Esophagus muscularis mucosa (tissue), 4 donors: Measurements from ENCODE around the gene PDS5A. TPM values are rescaled to one million over a fixed set of nuclear protein-coding genes. Genes with fewer than 3 reads are reported as not detected.
"Not testable (repeated sequence)": the region's sequence is repeated elsewhere in the genome, so short reads cannot be mapped to it uniquely, and the experiment has no call there.

Experiments
- DNase-seq: peaks from one replicate; pipeline ENCODE4 v3.0.0-alpha.2; 2017; ENCODE audit errors: extremely low spot score
- H3K27ac ChIP-seq, 4 donors: fragments of 200-600 bp; sonication (generic); replicated peaks in 1 of 4; 1 replicate in 3 of 4; 2 replicates in 1 of 4; pipeline ENCODE4 v1.5.1; 2016 to 2019; ENCODE audit warnings: mild to moderate bottlenecking in 1 of 4
- H3K27me3 ChIP-seq, 4 donors: fragments of 200-600 bp; sonication (generic); one replicate each; pipeline versions ENCODE4 v1.5.1 to v1.6.0; 2016 to 2019
- H3K36me3 ChIP-seq, 4 donors: fragments of 200-600 bp; sonication (generic); one replicate each; pipeline ENCODE4 v1.5.1; 2016 to 2019
- H3K4me1 ChIP-seq, 4 donors: fragments of 200-600 bp; sonication (generic); one replicate each; pipeline ENCODE4 v1.5.1; 2016 to 2019
- H3K4me3 ChIP-seq, 4 donors: fragments of 200-600 bp; sonication (generic); 1 replicate in 2 of 4; 2 replicates in 2 of 4; pipeline ENCODE4 v1.5.1; 2016 to 2019; ENCODE audit warnings: mild to moderate bottlenecking in 4 of 4, moderate library complexity in 1 of 4
- H3K9me3 ChIP-seq, 4 donors: fragments of 200-600 bp; sonication (generic); 1 replicate in 3 of 4; 2 replicates in 1 of 4; pipeline ENCODE4 v1.5.1; 2016 to 2019
- CTCF ChIP-seq, 3 experiments: fragments of 200-600 bp in 2 of 3; fragments of 450-650 bp in 1 of 3; sonication (generic) in 2 of 3; IDR thresholded peaks; one replicate each; pipeline ENCODE4 v1.5.1; 2017 to 2019; ENCODE audit warnings: antibody characterized with exemption in 3 of 3, mild to moderate bottlenecking in 2 of 3, moderate library complexity in 1 of 3
- EP300 ChIP-seq: sonication (generic); formaldehyde crosslinking; IDR thresholded peaks from one replicate; pipeline ENCODE4 v1.6.1; 2017; ENCODE audit warnings: antibody characterized with exemption
- POLR2A ChIP-seq: fragments of 450-650 bp; IDR thresholded peaks from one replicate; pipeline ENCODE4 v1.6.1; 2017; ENCODE audit warnings: antibody characterized with exemption, moderate library complexity, mild to moderate bottlenecking, low read depth
- POLR2AphosphoS5 ChIP-seq, 2 donors: sonication (generic); formaldehyde crosslinking; IDR thresholded peaks; one replicate each; pipeline ENCODE4 v1.6.1; 2017; ENCODE audit warnings: antibody characterized with exemption in 2 of 2
- WGBS: methylation state at CpG from one replicate; pipeline ENCODE4 v1.1.5; 2018; 5-methylcytosine and 5-hydroxymethylcytosine counted together
- intact Hi-C: fragments of 100-400 bp; cut with DNase I; formaldehyde crosslinking; loops from one replicate; pipeline ENCODE4 v1.15.1; 2023
- total RNA-seq, 4 donors: library from RNA; depleted of rRNA; stranded (reverse); fragments of >200 nt; gene quantifications; one replicate each; pipeline versions ENCODE4 v1.1.0 to v1.2.1, GENCODE V29; 2016

The PDS5A gene
- total RNA-seq, 4 donors from 2014 or later: 48.2 to 56.1 (median 51.3) TPM

- H3K9me3 ChIP-seq: no peaks in the 10 kb centered on the region
- no peaks in the 10 kb centered on the region for H3K27me3 ChIP-seq
- no peak overlapping the region for H3K4me3 ChIP-seq
- H3K27ac ChIP-seq: no peak overlapping the region
- intact Hi-C loops: no loop called here
- 53% methylated on average over 2 of the region's 2 CpGs for WGBS
- peaks cover 5 to 71% (median 31%) of the 10 kb centered on the region in 4 donors for H3K36me3 ChIP-seq
- H3K4me1 ChIP-seq: peaks cover 0 to 7% (median 5%) of the 10 kb centered on the region in 4 donors
- no peak for DNase-seq
- TF ChIP-seq EP300 (no peak), CTCF (IDR thresholded peaks at IDR 0.05) (no peak), POLR2A (no peak), POLR2AphosphoS5 (IDR thresholded peaks at IDR 0.05) (no peak)
These were observed 69.4 kb downstream of the PDS5A start for GRCh38 chr4:39908284-39908683.

DNA sequence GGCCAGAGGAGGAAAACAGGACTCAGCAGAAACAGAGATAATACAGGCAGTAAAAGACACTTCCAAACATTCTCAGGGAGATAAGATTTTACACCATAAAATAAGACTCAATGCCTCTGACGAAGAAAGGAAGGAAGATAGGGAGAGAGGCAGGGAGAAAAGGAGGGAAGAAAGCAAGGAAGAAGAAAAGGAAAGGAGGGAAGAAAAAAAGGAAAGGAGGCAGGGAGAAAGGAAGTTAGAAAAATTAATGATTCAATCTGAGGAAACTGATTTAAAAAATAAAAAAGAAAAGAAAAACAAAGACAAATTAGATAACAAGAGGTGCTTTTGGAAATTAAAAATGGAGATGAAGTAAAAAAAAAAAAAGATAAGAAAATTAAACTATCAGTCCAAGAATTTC, 72.1 kb downstream of the PDS5A start:
- 97% methylated on average over 1 of the region's 1 CpG for whole genome bisulfite sequencing
- intact Hi-C loops: no loop called here
- TF ChIP-seq CTCF (IDR thresholded peaks at IDR 0.05) (no peak), EP300 (no peak), POLR2A (no peak), POLR2AphosphoS5 (IDR thresholded peaks at IDR 0.05) (no peak)

GRCh38 chr4:39905019-39905418, 72.7 kb downstream of the PDS5A start:
- intact Hi-C loops, DNase-seq, H3K9me3 ChIP-seq, H3K4me1 ChIP-seq, H3K4me3 ChIP-seq, H3K27ac ChIP-seq, H3K27me3 ChIP-seq: not testable (repeated sequence)
- peaks cover 4 to 68% (median 32%) of the 10 kb centered on the region in 4 donors for H3K36me3 ChIP-seq
- 100% methylated on average over 6 of the region's 6 CpGs for WGBS

More for the DNA sequence above, 72.1 kb downstream of the PDS5A start:
- Histone ChIP-seq H3K27me3 (no peaks in the 10 kb centered on the region), H3K4me1 (peaks cover 0 to 7% (median 5%) of the 10 kb centered on the region in 4 donors), H3K9me3 (no peaks in the 10 kb centered on the region), H3K36me3 (peaks cover 4 to 67% (median 31%) of the 10 kb centered on the region in 4 donors), H3K4me3 (no peak overlapping the region), H3K27ac (no peak overlapping the region)
- DNase-seq: no peak

GRCh38 chr4:39900966-39901365, 76.7 kb downstream of the PDS5A start:
- H3K27ac ChIP-seq: no peak overlapping the region
- DNase-seq: no peak
- H3K9me3 ChIP-seq: no peaks in the 10 kb centered on the region
- no peak for TF ChIP-seq POLR2AphosphoS5 (IDR thresholded peaks at IDR 0.05)
- TF ChIP-seq EP300: no peak
- no peak for TF ChIP-seq CTCF (IDR thresholded peaks at IDR 0.05)
- TF ChIP-seq POLR2A: no peak
- no peak overlapping the region for H3K4me3 ChIP-seq
- H3K4me1 ChIP-seq: no peaks in the 10 kb centered on the region
- peaks cover 41 to 85% (median 66%) of the 10 kb centered on the region in 4 donors for H3K36me3 ChIP-seq
- no peaks in the 10 kb centered on the region for H3K27me3 ChIP-seq
- WGBS: 68% methylated on average over 2 of the region's 2 CpGs
- intact Hi-C loops: no loop called here

DNA sequence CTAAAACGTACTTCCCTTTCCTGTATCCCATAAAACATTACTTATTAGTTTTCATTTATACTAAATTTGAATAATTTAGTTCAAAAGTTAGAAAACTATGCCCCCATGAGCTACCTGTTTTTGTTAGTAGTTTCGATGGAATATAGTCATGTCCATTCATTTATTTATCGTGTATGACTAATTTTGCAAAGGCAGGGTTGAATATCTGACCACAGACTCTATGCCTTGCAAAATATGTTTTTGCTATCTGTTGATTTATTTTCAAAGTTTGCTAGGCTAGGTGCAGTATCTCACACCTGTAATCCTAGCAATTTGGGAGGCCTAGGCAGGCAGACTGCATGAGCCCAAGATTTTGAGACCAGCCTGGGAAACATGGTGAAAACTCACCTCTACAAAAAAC, 78.4 kb downstream of the PDS5A start:
- peaks cover 51 to 96% (median 77%) of the 10 kb centered on the region in 4 donors for H3K36me3 ChIP-seq
- H3K27ac ChIP-seq: no peak overlapping the region
- DNase-seq: no peak
- H3K4me3 ChIP-seq: no peak overlapping the region
- H3K4me1 ChIP-seq: no peaks in the 10 kb centered on the region
- H3K9me3 ChIP-seq: no peaks in the 10 kb centered on the region
- WGBS: 83% methylated on average over 3 of the region's 3 CpGs
- no peaks in the 10 kb centered on the region for H3K27me3 ChIP-seq
- no peak for TF ChIP-seq EP300
- no peak for TF ChIP-seq POLR2AphosphoS5 (IDR thresholded peaks at IDR 0.05)
- intact Hi-C loops: no loop called here

- H3K36me3 ChIP-seq: peaks cover 49 to 95% (median 79%) of the 10 kb centered on the region in 4 donors
- no peaks in the 10 kb centered on the region for H3K4me1 ChIP-seq
- WGBS: 95% methylated on average over 1 of the region's 1 CpG
- no peaks in the 10 kb centered on the region for H3K27me3 ChIP-seq
- intact Hi-C loops: no loop called here
- no peak overlapping the region for H3K27ac ChIP-seq
- no peaks in the 10 kb centered on the region for H3K9me3 ChIP-seq
- no peak for DNase-seq
- TF ChIP-seq POLR2AphosphoS5 (IDR thresholded peaks at IDR 0.05) (no peak), EP300 (no peak), POLR2A (no peak), CTCF (IDR thresholded peaks at IDR 0.05) (no peak)
- no peak overlapping the region for H3K4me3 ChIP-seq
These were observed 79.7 kb downstream of the PDS5A start for GRCh38 chr4:39898015-39898414.
